CD1c-positive myeloid dendritic cell (primary cell): Measurements from ENCODE around the gene MEIOSIN.
A peak's percentile ranks its signal among the peaks of the same experiment; 100 is the strongest.
"Not testable (repeated sequence)": the region's sequence is repeated elsewhere in the genome, so short reads cannot be mapped to it uniquely, and the experiment has no call there.

Experiments used
- DNase-seq: peaks from one replicate; pipeline ENCODE4 v3.0.0-alpha.2; 2016; ENCODE audit errors: extremely low spot score

MEIOSIN gene

GRCh38 chr19:45780448-45781213, 47.4 kb downstream of the MEIOSIN start:
- DNase-seq: no peak

DNA sequence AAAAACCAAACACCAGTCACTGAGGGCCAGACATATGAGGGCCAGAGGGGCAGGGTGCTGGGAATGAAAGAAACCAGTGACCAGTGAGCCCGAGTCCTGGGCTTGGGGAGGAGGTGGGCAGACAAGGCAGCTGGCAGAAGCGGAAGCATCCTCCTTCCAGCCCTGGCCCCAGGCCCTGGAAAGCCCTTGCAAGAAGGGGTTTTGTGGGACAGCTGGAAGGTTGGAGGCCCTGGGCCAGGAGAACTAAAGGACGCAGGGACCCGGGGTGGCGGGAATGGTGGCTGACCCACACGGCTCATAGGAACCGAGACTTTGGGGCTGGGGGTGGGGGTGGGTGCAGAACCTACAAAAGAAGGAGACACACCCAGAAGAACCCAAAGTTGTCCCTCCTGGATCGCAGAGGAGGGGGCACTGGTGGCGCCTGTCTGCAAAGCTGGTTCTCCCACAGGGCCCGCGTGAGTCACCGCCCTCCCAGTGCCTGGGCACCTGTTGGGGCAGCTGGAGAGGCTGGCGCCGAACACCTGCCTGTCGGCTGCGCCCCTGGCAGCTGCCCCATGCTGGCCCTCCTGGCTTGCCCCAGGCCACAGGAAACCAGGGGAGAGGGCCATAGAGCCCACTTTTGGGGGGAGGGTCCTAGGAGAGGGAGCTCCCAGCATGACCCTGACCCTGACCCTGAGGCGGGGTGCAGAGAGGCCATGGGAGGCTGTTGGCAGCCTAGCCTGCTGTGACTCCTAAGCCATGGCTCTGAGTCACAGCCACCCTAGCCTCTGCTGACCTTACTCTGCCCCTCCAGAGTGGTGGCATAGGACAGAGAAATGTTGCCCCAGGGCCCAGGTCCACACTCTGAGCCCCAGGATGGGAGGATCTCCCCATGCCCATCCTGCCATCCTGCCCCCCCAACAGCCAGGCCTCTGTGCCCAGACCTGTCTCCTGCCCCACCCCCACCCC, 48.2 kb downstream of the MEIOSIN start:
- peak; percentile 14 for DNase-seq

DNA sequence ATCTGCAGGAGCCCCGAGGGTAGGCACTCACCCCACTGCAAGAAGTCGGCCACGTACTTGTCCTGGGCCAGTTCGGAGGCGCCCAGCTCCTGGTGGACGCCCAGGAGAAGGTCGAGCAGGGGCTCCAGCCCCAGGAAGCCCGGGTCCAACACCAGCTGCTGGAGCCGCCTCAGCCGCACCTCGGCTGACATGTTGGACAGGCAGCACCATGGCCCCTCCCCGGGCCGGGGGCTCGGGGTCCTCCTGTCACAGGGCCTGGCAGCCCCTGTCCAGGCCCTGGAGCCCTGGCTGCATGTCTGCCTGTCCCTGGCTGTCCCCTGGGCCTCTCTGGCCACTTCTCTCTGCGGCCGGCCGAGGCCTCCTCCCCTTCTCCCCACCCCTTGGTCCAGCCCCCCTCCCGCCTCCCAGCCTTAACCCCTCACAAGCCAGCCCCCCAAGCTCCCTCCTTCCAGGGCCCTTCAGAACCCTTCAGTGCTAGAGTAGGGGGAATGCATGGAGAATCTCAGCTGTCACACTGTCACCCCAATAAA, 49.0 kb downstream of the MEIOSIN start, which contains the start of gene DMPK:
Gene DMPK (minus strand): TSS at position 329 of the 530 bp plus-strand sequence. CDS start 138 bp downstream, at position 191.
- no peak for DNase-seq

DNA sequence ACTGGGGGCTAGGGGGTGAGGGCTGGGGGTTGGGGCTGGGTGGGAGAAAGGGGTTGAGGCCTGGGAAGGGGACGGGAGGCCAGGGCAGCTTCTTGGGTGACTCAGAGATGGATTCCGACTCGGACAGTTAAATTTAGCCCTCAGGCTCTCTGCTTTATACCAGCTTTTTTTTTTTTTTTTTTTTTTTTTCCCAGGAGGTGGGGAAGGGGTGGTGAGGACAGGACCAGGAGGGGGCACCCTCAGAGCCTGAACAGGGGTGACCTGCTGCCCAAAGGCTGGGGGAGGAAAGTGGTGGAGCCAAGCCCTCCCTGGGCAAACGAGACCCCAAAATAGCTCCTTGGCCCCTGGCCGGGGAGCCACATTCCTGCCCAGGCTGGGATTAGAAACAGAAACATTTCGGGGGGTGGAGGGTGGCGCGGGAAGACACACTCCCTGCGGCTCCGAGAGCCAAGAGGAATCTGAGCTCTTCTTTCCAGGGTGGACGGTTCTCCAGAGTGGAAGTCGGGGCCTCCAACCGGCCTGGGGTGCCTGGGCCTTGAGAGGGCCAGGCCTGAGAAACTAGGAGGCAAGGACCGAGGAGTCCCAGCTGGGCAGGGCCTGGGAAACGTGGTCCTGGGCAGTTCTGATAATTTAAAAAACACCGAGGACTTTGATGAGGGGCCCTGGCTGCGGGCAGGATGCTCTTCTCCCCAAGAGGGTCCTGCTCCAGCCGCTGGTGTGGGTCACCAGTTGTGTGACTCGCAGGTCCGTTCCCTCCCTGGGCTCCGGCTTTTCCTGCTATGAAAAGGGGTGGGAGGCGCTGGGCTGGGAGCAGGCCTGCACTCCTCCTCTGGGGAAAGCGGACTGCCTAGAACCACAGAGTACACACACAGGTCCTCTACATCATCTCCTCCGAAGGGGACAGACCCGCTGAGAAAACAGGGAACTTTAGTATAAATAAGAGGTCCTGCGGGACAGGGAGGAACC, 49.9 kb downstream of the MEIOSIN start:
- no peak for DNase-seq

DNA sequence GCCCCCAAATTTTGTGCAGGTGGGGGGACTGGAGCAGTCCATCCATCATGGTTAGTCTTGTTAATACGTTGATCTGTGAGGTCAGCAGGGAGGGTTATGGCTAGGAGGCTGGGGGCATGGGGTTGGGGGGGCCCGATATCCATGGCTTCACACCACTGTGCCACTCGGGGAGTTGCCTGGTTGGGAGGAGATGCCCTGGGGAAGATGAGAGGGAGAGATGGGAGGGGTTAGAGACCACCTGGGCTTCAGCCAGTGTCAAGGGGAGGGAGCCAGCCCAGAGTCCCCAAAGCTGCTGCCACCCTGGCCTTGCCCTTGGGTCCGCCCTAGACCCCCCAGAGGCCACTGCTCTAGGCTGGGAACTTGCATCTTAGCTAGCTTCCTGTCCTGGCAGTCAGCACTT, 50.9 kb downstream of the MEIOSIN start:
- no peak for DNase-seq

GRCh38 chr19:45785097-45785496, 51.9 kb downstream of the MEIOSIN start:
- DNase-seq: no peak

GRCh38 chr19:45785781-45786532, 52.7 kb downstream of the MEIOSIN start:
- DNase-seq: no peak

GRCh38 chr19:45786533-45786894, 53.3 kb downstream of the MEIOSIN start:
- DNase-seq: no peak

GRCh38 chr19:45789035-45789786, 56.0 kb downstream of the MEIOSIN start:
- DNase-seq: no peak

DNA sequence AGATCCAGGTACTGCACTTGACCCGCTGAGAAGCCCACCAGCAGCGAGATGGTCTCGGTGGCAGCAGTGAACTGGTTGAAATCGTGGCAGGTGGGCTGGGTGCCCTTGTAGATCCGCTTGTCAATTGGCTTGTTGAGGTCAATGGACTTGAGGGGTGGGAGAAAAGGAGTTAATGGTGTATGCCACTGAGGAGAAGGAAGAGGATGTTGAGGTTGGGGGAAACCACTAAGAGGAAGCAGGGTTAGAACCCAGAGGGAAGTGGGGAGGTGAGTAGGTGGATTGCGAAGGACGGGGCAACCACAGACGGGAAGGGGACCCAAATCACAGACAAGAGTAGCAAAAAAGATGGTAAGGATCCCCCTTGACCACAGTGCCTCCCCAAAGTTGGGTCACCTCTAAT, 57.7 kb downstream of the MEIOSIN start:
- peak; percentile 92 for DNase-seq

- no peak for DNase-seq
These were observed 58.7 kb downstream of the MEIOSIN start for GRCh38 chr19:45791744-45792469.

DNA sequence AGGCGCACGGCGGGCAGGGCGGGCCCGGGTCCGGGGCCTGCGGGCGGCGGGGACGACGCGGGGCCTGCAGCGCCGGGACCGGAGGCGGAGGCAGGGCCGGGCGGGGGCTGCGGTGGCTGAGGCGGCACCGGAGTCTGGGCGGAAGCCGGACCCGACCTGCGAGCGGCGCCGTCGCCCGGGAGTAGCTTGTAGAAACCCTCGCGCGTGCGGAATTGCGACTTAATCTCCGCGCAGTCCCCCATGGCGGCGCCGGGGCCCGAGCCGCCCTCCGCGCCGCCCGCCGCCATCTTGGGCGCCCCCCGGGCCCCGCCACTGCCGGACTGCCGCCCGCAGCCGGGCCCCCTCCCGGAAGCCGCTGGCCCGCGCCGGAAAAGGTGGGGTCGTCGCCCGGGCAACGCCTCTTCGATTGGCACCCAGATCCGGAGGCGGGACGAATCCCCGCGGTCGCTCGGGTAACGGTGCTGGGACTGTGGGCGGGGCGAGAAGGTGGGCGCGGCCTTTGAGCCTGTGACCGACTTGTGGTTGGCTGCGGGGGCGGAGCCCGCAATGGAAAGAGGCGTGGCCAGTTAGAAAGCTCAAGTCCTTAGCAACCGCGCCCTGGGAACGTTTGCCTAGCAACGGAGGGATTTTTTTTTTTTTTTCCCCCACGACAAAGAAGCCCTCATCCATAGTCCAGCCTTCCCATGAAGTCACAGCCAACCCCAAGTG, 59.4 kb downstream of the MEIOSIN start, which contains the start of gene DMWD:
Gene DMWD (minus strand): TSS at position 376 of the 708 bp plus-strand sequence. CDS start 89 bp downstream, at position 287.
- peak; percentile 99 for DNase-seq

DNA sequence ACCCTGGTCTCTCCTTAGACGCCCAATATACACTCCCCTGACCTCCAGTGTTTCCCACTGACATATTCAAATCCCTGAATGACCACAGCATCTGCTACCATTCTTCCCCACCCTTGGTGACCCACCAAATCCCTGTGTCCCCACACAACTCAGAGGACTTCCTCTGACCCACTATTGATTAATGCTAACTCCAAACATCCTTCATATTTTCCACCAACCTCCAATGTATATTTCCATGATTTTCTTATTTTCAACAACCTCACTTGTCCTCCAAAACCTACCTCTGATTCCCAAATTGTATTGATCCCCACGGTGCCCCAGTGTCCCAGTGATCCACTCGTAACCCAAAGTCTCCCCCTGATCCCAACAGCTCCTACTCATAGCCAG, 59.9 kb downstream of the MEIOSIN start:
- DNase-seq: no peak

DNA sequence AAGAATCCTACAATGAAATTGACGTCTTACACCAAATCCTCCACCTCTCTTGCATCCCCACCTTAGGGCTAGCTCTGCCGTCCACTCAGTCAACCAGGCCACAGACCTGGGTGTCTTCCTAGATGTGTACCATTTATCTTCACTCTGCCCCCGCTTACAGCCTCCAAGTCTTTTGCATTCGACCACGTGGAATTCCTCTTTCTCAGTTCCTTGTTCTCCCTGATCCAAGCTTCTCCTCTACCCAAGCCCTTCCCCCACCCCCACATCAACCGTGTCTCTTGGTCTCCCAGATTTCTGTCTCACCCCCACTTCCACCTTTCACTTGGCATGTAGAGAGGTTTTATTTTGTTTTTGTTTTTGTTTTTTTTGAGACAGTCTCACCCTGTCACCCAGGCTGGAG, 60.6 kb downstream of the MEIOSIN start:
- DNase-seq: peak; percentile 87

- DNase-seq: no peak
These were observed 61.4 kb downstream of the MEIOSIN start for GRCh38 chr19:45794627-45795026.

DNA sequence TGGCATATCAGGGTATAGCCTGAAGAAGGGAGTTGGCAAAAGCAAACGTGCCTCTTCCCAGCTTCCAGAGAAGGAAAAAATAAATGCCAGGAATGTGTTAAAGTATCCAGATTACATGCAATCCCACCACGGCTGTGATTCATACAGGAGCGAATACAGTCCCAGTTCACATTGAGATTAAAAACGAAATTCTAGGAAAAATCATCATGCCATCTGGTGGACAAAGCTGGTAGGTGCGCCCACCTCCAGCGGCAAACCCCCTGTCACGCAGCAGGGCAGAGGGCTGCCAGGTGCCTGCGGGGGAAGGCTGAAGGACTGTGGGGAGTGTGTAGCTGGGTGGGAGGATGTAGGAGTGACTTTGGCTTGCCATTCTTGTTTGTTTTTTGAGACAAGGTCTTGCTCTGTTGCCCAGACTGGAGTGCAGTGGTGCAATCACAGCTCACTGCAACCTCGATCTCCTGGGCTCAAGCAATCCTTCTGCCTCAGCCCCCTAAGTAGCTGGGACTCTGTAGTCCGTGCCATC, 65.8 kb downstream of the MEIOSIN start:
- DNase-seq: peak; percentile 79

DNA sequence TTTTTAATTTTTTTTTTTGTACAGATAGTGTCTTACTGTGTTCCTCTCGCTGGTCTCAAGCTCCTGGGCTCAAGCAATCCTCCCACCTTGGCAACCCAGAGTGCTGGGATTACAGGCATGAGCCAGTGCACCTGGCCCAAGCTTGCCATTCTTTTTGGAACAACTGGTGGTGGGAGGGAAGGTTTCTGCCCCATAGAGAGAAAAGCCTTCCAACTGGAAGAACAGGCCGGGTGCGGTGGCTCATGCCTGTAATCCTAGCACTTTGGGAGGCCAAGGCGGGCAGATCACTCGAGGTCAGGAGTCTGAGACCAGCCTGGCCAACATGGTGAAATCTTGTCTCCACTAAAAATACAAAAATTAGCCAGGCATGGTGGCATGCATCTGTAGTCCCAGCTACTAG, 66.3 kb downstream of the MEIOSIN start:
- DNase-seq: not testable (repeated sequence)

- DNase-seq: peak; percentile 33
These were observed 66.9 kb downstream of the MEIOSIN start for GRCh38 chr19:45800070-45800553.
